T47D (cell line): Measurements from ENCODE around the gene PCDHGA2.

Source experiments
- DNase-seq, 2 experiments: peaks; one replicate each; pipeline versions ENCODE4 v3.0.0 to v3.0.0-alpha.2; 2011 to 2012; ENCODE audit warnings: low read depth in 1 of 2, low spot score in 1 of 2
- JUND ChIP-seq: IDR thresholded peaks from 2 replicates; pipeline ENCODE4 v1.6.1; 2012; ENCODE audit warnings: low read depth
- in situ Hi-C: cut with HindIII; loops from 2 replicates; pipeline ENCODE4 v1.10.0; 2016; ENCODE audit warnings: low sequenced_read_pairs, low pct_unique_long_range_greater_than_20kb

Gene PCDHGA2

GRCh38 chr5:141356133-141356532, 17.6 kb downstream of the PCDHGA2 start:
- DNase-seq, result no peak
- no peak for TF ChIP-seq JUND
- in situ Hi-C loops, result no loop called here

GRCh38 chr5:141356950-141357349, 18.4 kb downstream of the PCDHGA2 start:
- in situ Hi-C loops, result no loop called here
- DNase-seq, result no peak
- TF ChIP-seq JUND, result no peak

- DNase-seq, result peak; percentile 81
- in situ Hi-C loops, result no loop called here
- no peak for TF ChIP-seq JUND
Observed at GRCh38 chr5:141359790-141360426, 21.3 kb downstream of the PCDHGA2 start, which contains the start of gene PCDHGB2. TSS of gene PCDHGB2 (plus strand) at chr5:141359994. CDS start at chr5:141360136, 142 bp downstream.

- no peak for TF ChIP-seq JUND
- no peak for DNase-seq
- in situ Hi-C loops, result no loop called here
Observed at GRCh38 chr5:141360685-141361084, 22.1 kb downstream of the PCDHGA2 start.

- no peak for TF ChIP-seq JUND
- no peak for DNase-seq
- in situ Hi-C loops, result no loop called here
Observed at GRCh38 chr5:141362719-141363118, 24.2 kb downstream of the PCDHGA2 start.

- DNase-seq, result peak in 1 of 2 experiments; percentile 50
- in situ Hi-C loops, result no loop called here
- no peak for TF ChIP-seq JUND
Observed at GRCh38 chr5:141363952-141364660, 25.5 kb downstream of the PCDHGA2 start, which contains the start of gene PCDHGA5. TSS of gene PCDHGA5 (plus strand) at chr5:141364162. CDS start at chr5:141364331, 169 bp downstream.

- no peak for TF ChIP-seq JUND
- in situ Hi-C loops, result no loop called here
- peak in 1 of 2 experiments; percentile 32 for DNase-seq
Observed at GRCh38 chr5:141366016-141366896, 27.7 kb downstream of the PCDHGA2 start.

GRCh38 chr5:141369994-141370848, 31.7 kb downstream of the PCDHGA2 start, which contains the start of gene PCDHGB3:
TSS of gene PCDHGB3 (plus strand) at chr5:141370242. CDS start at chr5:141370395, 153 bp downstream.
- no peak for TF ChIP-seq JUND
- in situ Hi-C loops, result no loop called here
- DNase-seq, result no peak

- DNase-seq, result no peak
- no peak for TF ChIP-seq JUND
- in situ Hi-C loops, result no loop called here
Observed at GRCh38 chr5:141371572-141372475, 33.3 kb downstream of the PCDHGA2 start.

GRCh38 chr5:141373673-141374317, 35.2 kb downstream of the PCDHGA2 start, which contains the start of gene PCDHGA6:
TSS of gene PCDHGA6 (plus strand) at chr5:141373891. CDS start at chr5:141374084, 193 bp downstream.
- no peak for TF ChIP-seq JUND
- in situ Hi-C loops, result no loop called here
- DNase-seq, result peak; percentile 55 to 70
